Keratinocyte (primary cell): ENCODE results near the gene CFAP45. TPM values are rescaled to one million over a fixed set of nuclear protein-coding genes. Genes with fewer than 3 reads are reported as not detected.
A peak's percentile ranks its signal among the peaks of the same experiment; 100 is the strongest.

Source experiments
- DNase-seq: peaks from one replicate; pipeline ENCODE4 v3.0.0-alpha.2; 2011; ENCODE audit warnings: low read depth, missing footprints, low spot score
- FAIRE-seq: peaks from 2 replicates; lab custom pipeline; 2011; peaks lifted over from hg19 to GRCh38; lab: Jason Lieb, UNC
- H2AFZ ChIP-seq: 2 replicates; pipeline ENCODE4 v1.6.0; 2012; ENCODE audit warnings: low read length, control low read depth, inconsistent platforms; ENCODE audit not compliant: control insufficient read depth
- H3K27ac ChIP-seq: 2 replicates; pipeline ENCODE4 v1.5.1; 2011; ENCODE audit warnings: low read length; ENCODE audit not compliant: control insufficient read depth, insufficient read depth
- H3K27me3 ChIP-seq: 3 replicates; pipeline ENCODE4 v1.6.0; 2011; ENCODE audit warnings: low read length; ENCODE audit not compliant: control insufficient read depth, insufficient read depth; ENCODE audit errors: extremely low read depth
- H3K36me3 ChIP-seq, 2 experiments: 2 replicates in 1 of 2; 3 replicates in 1 of 2; pipeline ENCODE4 v1.5.1; 2011; ENCODE audit warnings: low read length in 2 of 2, mild to moderate bottlenecking in 1 of 2; ENCODE audit not compliant: control insufficient read depth in 2 of 2, insufficient read depth in 2 of 2; ENCODE audit errors: extremely low read depth in 1 of 2
- H3K4me1 ChIP-seq: 3 replicates; pipeline ENCODE4 v1.5.1; 2011; ENCODE audit warnings: low read length; ENCODE audit not compliant: control insufficient read depth, insufficient read depth; ENCODE audit errors: extremely low read depth
- H3K4me2 ChIP-seq: 3 replicates; pipeline ENCODE4 v1.6.0; 2011; ENCODE audit warnings: low read depth, low read length; ENCODE audit not compliant: control insufficient read depth, insufficient read depth; ENCODE audit errors: extremely low read depth
- H3K4me3 ChIP-seq, 3 experiments: fragments of 200-600 bp in 1 of 3; sonication (generic) in 1 of 3; 2 replicates in 2 of 3; 3 replicates in 1 of 3; pipeline ENCODE4 v1.5.1; 2011 to 2016; ENCODE audit warnings: low read length in 3 of 3, mild to moderate bottlenecking in 3 of 3, control low read depth in 2 of 3, inconsistent platforms in 1 of 3, low read depth in 1 of 3, mixed read lengths in 1 of 3, mixed run types in 1 of 3, moderate library complexity in 1 of 3; ENCODE audit not compliant: control insufficient read depth in 2 of 3, insufficient read depth in 2 of 3; ENCODE audit errors: extremely low read depth in 1 of 3
- H3K79me2 ChIP-seq: 2 replicates; pipeline ENCODE4 v1.6.0; 2012; ENCODE audit warnings: low read length; ENCODE audit not compliant: control insufficient read depth, insufficient read depth
- H3K9ac ChIP-seq: 3 replicates; pipeline ENCODE4 v1.6.0; 2011; ENCODE audit warnings: low read length; ENCODE audit not compliant: control insufficient read depth, insufficient read depth; ENCODE audit errors: extremely low read depth
- H3K9me1 ChIP-seq: 3 replicates; pipeline ENCODE4 v1.6.0; 2011; ENCODE audit warnings: low read length; ENCODE audit not compliant: control insufficient read depth, insufficient read depth; ENCODE audit errors: extremely low read depth
- H3K9me3 ChIP-seq: 2 replicates; pipeline ENCODE4 v1.5.1; 2012; ENCODE audit warnings: low read depth, low read length; ENCODE audit not compliant: control insufficient read depth
- H4K20me1 ChIP-seq: 3 replicates; pipeline ENCODE4 v1.6.0; 2011; ENCODE audit warnings: low read length; ENCODE audit not compliant: control insufficient read depth, insufficient read depth; ENCODE audit errors: extremely low read depth
- CTCF ChIP-seq, 3 experiments: IDR thresholded peaks in 1 of 3; conservative IDR thresholded peaks in 1 of 3; optimal IDR thresholded peaks in 1 of 3; 2 replicates in 2 of 3; 3 replicates in 1 of 3; pipeline versions ENCODE3 to v1.5.1; 2011; ENCODE audit warnings: low read length in 3 of 3, mild to moderate bottlenecking in 3 of 3, moderate library complexity in 2 of 3, control low read depth in 1 of 3, inconsistent platforms in 1 of 3; ENCODE audit not compliant: insufficient read depth in 2 of 3; ENCODE audit errors: extremely low read depth in 1 of 3
- EZH2 ChIP-seq: IDR thresholded peaks from one replicate; pipeline ENCODE4 v1.6.1; 2012; ENCODE audit warnings: inconsistent platforms, mild to moderate bottlenecking, low read length, moderate library complexity
- dilution Hi-C: fragments of 300-500 bp; cut with MboI; formaldehyde crosslinking; loops from one replicate; pipeline ENCODE4 v1.7.0; 2020; ENCODE audit warnings: low sequenced_read_pairs; ENCODE audit not compliant: extremely low pct_ligation_motif_present
- polyA plus RNA-seq, 5 experiments: library from polyadenylated mRNA; depleted of rRNA in 3 of 5; stranded (reverse) in 3 of 5; stranded (forward) in 1 of 5; unstranded in 1 of 5; fragments of >200 nt; gene quantifications; 1 replicate in 1 of 5; 2 replicates in 3 of 5; 3 replicates in 1 of 5; pipeline versions ENCODE4 v1.2.1 to v1.2.3, GENCODE V29; 2011 to 2012; ENCODE audit warnings: missing spikeins in 2 of 5, low read depth in 1 of 5, low replicate concordance in 1 of 5

CFAP45 gene
- polyA plus RNA-seq, 1 donor (not counting 4 experiments of a cell fraction or from before 2014, with no cell fraction given): 2.3 TPM

GRCh38 chr1:159862031-159862430 is 37.9 kb downstream of the CFAP45 start:
- H3K9me1 ChIP-seq: no peaks in the 10 kb centered on the region
- no peak overlapping the region for H3K4me3 ChIP-seq
- H3K9ac ChIP-seq: no peak overlapping the region
- peaks cover 41% of the 10 kb centered on the region for H3K4me1 ChIP-seq
- FAIRE-seq: no peak
- no peak overlapping the region for H3K4me2 ChIP-seq
- TF ChIP-seq CTCF (optimal IDR thresholded peaks at IDR 0.05 in 1 of 3, IDR thresholded peaks at IDR 0.05 in 1 of 3, conservative IDR thresholded peaks at IDR 0.05 in 1 of 3; ENCODE audit: extremely low read depth in 1 of 3, insufficient read depth in 2 of 3, low read length in 3 of 3) (no peak), EZH2 (no peak)
- no peaks in the 10 kb centered on the region for H3K9me3 ChIP-seq
- H3K79me2 ChIP-seq: no peaks in the 10 kb centered on the region
- H3K36me3 ChIP-seq: no peaks in the 10 kb centered on the region
- H3K27me3 ChIP-seq: no peaks in the 10 kb centered on the region
- DNase-seq: no peak
- dilution Hi-C loops: no loop called here
- no peaks in the 10 kb centered on the region for H4K20me1 ChIP-seq
- H3K27ac ChIP-seq: no peak overlapping the region
- H2AFZ ChIP-seq: no peak overlapping the region

DNA sequence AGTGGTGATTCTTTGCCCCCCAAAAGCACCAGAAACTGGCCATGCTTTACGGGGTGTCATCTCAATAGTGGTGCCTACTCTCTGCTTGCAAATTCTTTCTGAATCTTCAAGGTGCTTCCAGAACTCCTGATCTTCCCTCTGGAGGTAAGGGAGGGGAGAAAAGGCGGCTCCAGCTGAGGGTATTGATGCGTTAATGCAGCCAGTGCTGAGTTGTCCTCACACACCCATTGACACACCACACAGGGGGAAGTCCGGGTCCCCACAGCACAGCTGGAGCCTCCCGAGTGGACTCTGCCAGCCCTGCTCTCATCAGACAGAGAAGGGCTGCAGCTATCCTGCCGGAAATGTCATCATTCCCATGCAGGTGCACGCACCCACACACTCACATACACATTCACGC is 38.7 kb downstream of the CFAP45 start:
- H3K4me3 ChIP-seq: no peak overlapping the region
- H4K20me1 ChIP-seq: no peaks in the 10 kb centered on the region
- H3K36me3 ChIP-seq: no peaks in the 10 kb centered on the region
- dilution Hi-C loops: no loop called here
- H3K9ac ChIP-seq: no peak overlapping the region
- H3K4me2 ChIP-seq: peak overlapping the region; percentile 27
- H3K9me1 ChIP-seq: no peaks in the 10 kb centered on the region
- H2AFZ ChIP-seq: no peak overlapping the region
- H3K79me2 ChIP-seq: no peaks in the 10 kb centered on the region
- DNase-seq (no peak), FAIRE-seq (no peak)
- H3K4me1 ChIP-seq: peaks cover 33% of the 10 kb centered on the region
- TF ChIP-seq CTCF (optimal IDR thresholded peaks at IDR 0.05 in 1 of 3, IDR thresholded peaks at IDR 0.05 in 1 of 3, conservative IDR thresholded peaks at IDR 0.05 in 1 of 3; ENCODE audit: extremely low read depth in 1 of 3, insufficient read depth in 2 of 3, low read length in 3 of 3) (no peak), EZH2 (no peak)
- H3K9me3 ChIP-seq: no peaks in the 10 kb centered on the region
- H3K27ac ChIP-seq: no peak overlapping the region
- H3K27me3 ChIP-seq: no peaks in the 10 kb centered on the region
